Measurements from ENCODE around the gene PSMD8.
A peak's percentile ranks its signal among the peaks of the same experiment; 100 is the strongest.

Gene PSMD8

GRCh38 chr19:38385804-38386257 lies 11.5 kb downstream of the PSMD8 start:
- TF ChIP-seq RAD21 (IDR thresholded peaks at IDR 0.05; ENCODE audit: low read depth) = no peak

DNA sequence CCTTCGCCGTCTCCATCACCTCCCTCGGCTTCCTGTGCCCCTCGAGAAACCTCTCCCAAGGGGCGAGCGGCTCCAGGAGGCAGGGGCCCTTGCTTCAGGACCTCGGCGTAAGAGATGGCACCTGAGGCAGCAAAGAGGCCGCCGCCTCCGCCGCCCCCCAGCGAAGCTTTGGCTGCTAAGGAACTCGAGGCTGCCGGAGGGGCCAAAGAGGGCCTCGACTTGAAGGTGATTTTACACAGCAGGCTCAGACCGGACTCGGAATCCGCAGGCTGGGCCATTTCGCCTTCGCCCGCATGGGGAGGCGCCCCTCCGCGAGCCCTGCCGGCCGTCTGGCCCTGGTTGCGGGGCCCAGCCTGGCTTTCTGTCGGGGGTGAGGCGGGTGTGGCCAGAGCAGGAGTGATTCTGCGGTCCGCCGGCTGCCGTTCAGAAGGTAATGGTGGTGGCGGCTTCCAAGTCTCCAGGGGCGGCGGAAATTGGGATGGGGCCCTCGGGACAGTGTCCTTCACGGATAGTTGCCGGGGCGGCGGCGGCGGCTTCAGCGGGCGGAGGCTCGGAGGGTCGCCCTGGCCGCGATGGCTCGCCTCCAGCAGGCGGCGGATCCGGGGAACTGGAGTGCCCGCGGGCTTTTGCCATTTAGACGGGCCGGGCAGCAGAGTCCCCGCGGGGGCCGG lies 12.1 kb downstream of the PSMD8 start:
- no peak for TF ChIP-seq ZBTB7A (IDR thresholded peaks at IDR 0.05; ENCODE audit: low read depth)

DNA sequence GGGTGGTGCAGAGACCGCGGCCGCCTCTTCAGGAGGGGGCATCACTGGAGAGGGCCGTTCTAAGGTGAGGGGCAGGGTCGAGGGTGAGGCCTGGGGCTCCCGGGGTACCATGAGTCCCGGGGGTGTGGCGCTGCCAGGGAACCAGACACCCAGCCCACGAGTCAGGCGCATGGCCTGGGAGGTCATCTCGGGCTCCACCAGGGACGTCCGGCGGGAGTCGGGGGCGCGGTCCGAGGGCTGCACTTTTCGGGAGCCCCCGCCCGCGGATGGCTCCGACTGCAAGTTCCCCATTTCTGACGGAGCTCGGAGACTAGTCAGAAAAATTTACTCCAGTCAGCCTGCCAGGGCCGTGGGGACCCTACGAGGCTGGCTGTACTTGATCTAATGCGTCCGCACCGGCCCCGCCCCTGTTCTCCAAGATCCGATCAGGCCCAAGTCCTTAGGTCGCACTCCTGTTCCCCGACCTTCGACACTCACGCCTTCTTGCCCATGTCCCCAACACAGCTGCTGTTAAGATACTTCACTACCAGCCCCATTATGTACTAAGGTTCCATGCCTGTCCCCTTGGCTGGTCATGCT lies 12.7 kb downstream of the PSMD8 start:
- TF ChIP-seq, protein P1, sequence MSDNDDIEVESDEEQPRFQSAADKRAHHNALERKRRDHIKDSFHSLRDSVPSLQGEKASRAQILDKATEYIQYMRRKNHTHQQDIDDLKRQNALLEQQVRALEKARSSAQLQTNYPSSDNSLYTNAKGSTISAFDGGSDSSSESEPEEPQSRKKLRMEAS (IDR thresholded peaks at IDR 0.05) = no peak
- no peak for TF ChIP-seq TAF1 (IDR thresholded peaks at IDR 0.05; ENCODE audit: low read depth)

DNA sequence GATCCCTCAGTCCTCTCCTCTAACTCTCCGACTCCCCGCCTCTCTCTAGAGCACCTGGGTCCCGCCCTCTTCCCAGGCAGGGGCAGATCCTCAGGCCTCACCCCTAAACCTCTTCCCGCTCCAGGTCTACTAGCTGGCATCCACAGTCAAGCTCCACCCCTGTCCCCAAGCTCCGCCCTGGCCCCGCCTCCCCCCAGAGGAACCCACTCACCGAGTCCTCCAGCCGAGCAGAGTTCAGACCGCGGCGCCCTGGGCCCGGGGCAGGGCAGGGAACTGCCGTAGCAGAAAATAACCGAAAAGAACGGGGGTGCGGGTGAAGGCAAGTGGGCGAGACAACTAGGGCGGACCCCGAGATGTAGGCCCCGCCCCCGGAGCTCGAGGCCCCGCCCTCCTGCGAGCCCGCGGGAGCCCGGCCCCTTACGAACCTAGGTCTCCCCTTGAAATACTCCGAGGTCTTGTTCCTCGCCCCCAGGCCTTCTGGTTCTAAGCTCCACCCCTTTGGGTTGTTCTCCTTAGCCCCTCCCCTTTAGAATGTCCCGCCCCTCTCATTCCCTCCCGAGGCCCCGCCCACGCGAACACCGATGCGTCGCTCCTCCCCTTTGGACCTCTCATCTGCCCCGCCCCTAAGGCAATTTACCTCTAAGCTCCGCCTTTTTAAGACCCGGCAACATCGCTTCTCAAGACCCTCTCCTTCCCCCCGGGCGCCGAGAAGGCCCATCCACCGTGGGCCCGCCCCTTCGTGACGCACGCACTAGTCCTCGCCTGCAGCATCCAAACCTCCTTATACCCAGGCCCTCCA lies 13.4 kb downstream of the PSMD8 start, which contains the start of gene GGN:
Gene GGN, minus strand, starts transcription at position 485 of the 799 bp plus-strand sequence. CDS start 773 bp downstream, outside the sequence.
- TF ChIP-seq YY1 (IDR thresholded peaks at IDR 0.05; ENCODE audit: low read depth) (no peak), ZBTB7A (IDR thresholded peaks at IDR 0.05; ENCODE audit: low read depth) (no peak; the same call in 1 of the 2 replicates), TEAD4 (IDR thresholded peaks at IDR 0.05) (no peak), NFIC (IDR thresholded peaks at IDR 0.05) (no peak), TAF1 (IDR thresholded peaks at IDR 0.05; ENCODE audit: low read depth) (no peak), RAD21 (IDR thresholded peaks at IDR 0.05; ENCODE audit: low read depth) (0 out of 2 replicates have a peak, but pooled peaks have one; percentile 1), CEBPB (IDR thresholded peaks at IDR 0.05) (no peak)
- TF ChIP-seq, protein P2, sequence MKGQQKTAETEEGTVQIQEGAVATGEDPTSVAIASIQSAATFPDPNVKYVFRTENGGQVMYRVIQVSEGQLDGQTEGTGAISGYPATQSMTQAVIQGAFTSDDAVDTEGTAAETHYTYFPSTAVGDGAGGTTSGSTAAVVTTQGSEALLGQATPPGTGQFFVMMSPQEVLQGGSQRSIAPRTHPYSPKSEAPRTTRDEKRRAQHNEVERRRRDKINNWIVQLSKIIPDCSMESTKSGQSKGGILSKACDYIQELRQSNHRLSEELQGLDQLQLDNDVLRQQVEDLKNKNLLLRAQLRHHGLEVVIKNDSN (IDR thresholded peaks at IDR 0.05) = no peak

- TF ChIP-seq CEBPB (IDR thresholded peaks at IDR 0.05) = no peak
- TF ChIP-seq YY1 (IDR thresholded peaks at IDR 0.05; ENCODE audit: low read depth) = no peak
- TF ChIP-seq, protein P2 (IDR thresholded peaks at IDR 0.05) = no peak
- TF ChIP-seq REST (IDR thresholded peaks at IDR 0.05; ENCODE audit: low read depth) = no peak
- TF ChIP-seq ZBTB7A (IDR thresholded peaks at IDR 0.05; ENCODE audit: low read depth) = peak; percentile 59
Measured at GRCh38 chr19:38388349-38389100, 14.2 kb downstream of the PSMD8 start, which contains the start of gene SPRED3. SPRED3 (plus strand) TSS chr19:38388697; CDS start chr19:38390303, 1,606 bp downstream.

GRCh38 chr19:38389101-38389925 lies 14.9 kb downstream of the PSMD8 start:
- TF ChIP-seq ZBTB7A (IDR thresholded peaks at IDR 0.05; ENCODE audit: low read depth) (0 out of 2 replicates have a peak, but pooled peaks have one; percentile 1), EP300 (IDR thresholded peaks at IDR 0.05; ENCODE audit: borderline replicate concordance) (no peak)
- TF ChIP-seq, protein P2 (IDR thresholded peaks at IDR 0.05) = peak; percentile 84
- TF ChIP-seq, protein P1 (IDR thresholded peaks at IDR 0.05) = no peak

All from Ishikawa (cell line).